Muscle of back (tissue), 11 donors: ENCODE data around the gene RASGEF1B. TPM values are rescaled to one million over a fixed set of nuclear protein-coding genes. Genes with fewer than 3 reads are reported as not detected.
"Not testable (repeated sequence)": the region's sequence is repeated elsewhere in the genome, so short reads cannot be mapped to it uniquely, and the experiment has no call there.

ENCODE experiments used
- DNase-seq, 3 donors: peaks; one replicate each; pipeline versions ENCODE4 v3.0.0 to v3.0.0-alpha.2; 2013
- polyA plus RNA-seq, 10 donors: library from polyadenylated mRNA; unstranded; fragments of 120-200 nt; gene quantifications; one replicate each; pipeline ENCODE4 v1.2.1, GENCODE V29; 2013; ENCODE audit not compliant: insufficient read length in 10 of 10

The RASGEF1B gene
- polyA plus RNA-seq, 10 donors = 3.3 to 6.5 (median 4.5) TPM

DNA sequence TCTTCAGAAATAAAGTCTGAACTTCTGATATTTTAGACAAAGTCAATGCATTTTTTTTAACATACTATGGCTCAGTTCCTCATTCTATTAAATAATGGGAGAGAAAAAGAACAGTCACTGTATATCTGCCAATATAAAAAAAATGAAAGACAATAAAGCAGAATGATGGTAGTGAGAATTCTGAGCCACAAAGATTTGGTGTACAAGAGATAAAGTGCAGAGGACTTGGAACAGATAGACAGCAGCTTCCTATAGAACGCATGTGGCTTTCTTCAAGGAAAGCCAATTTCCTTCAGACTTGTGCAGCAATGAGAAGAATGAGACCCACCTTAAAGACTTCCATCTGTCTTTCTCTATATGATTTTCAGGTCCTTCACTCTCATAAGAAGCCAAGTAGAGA lies 39.7 kb downstream of the RASGEF1B start:
- DNase-seq = no peak

GRCh38 chr4:81429607-81430006 lies 42.1 kb downstream of the RASGEF1B start:
- no peak for DNase-seq

DNA sequence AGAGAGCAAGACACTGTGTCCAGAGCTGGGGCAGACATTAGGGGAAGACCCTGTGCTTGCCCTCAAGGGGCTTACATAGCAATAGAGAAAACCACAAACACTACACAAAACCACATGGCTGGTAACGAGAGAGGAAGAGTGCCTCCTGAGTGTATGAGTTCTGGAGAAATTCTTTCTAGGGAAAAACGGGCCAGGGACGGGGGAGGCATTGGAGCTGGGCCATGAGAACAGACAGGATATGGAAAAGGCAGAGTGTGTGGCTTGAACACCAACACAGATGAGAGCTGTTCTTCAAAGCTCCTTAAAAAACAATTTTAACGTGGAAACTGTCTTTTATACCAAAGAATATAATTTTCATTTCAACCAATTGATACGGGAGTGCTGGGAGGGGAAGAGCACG lies 42.7 kb downstream of the RASGEF1B start:
- DNase-seq = no peak

DNA sequence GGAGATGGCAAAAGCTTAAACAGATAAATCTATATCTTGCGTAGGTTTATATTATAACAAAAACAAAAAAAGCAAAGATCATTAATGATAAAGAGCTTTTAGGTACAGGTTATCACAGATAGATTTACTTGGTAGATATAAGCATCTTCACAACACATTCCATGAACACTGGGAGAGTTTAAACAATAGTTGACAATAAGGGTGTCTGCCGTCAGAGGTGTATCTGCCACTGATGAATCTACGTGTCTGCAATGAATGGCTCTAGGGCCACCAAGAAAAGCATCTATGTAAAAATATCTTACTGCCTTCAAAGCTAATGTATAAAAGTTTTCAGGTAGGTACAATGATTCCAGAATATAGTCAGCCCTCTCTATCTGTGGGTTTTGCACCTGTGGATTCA lies 43.7 kb downstream of the RASGEF1B start:
- DNase-seq = no peak

DNA sequence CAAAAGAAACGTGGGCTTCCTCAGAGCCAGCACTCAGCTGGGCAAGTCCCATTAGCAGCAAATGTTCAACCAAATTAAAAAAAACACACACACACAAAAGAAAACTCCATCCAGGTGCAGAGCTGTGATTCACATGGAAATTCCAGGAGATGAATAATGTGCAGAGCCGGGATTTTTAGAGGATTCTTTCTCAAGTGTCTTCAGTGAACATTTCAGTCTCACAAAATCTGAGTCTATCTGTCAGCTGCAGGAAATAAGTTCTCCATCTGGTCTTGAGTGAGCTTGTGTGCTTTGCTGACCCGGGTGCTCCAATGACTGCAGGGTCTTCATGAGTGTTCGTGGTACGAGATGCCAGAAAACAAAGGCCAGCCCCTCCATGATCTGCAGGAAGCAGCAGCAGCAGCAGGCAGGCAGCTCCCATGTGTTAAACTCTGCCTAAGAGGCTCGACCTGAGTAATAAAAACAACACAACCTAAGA lies 44.3 kb downstream of the RASGEF1B start:
- peak in 1 of 3 donors; percentile 39 for DNase-seq

DNA sequence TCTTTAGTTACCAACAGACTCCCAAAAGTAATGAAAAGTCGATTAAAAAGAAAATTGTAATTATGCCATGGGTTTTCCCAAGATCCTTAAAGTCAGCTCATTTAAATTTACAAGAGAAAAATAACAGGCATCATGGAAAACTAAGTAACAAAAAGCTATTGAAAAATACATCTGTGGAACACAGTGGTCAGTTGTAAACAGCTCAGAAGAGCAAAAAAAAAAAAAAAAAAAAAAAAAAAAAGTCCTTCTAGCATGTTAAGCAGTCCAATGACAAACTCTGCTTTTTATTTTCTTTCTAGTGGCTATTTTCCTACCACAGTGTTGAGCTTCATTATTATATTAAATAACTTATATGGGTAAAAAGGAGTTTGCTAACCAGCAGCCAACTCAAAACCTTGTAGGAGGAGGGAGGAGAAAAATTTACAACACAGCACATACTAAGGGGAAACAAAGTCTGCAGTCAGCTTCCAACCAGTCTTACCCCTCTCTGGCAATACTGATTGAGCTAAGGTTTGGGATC lies 44.9 kb downstream of the RASGEF1B start:
- DNase-seq = no peak

DNA sequence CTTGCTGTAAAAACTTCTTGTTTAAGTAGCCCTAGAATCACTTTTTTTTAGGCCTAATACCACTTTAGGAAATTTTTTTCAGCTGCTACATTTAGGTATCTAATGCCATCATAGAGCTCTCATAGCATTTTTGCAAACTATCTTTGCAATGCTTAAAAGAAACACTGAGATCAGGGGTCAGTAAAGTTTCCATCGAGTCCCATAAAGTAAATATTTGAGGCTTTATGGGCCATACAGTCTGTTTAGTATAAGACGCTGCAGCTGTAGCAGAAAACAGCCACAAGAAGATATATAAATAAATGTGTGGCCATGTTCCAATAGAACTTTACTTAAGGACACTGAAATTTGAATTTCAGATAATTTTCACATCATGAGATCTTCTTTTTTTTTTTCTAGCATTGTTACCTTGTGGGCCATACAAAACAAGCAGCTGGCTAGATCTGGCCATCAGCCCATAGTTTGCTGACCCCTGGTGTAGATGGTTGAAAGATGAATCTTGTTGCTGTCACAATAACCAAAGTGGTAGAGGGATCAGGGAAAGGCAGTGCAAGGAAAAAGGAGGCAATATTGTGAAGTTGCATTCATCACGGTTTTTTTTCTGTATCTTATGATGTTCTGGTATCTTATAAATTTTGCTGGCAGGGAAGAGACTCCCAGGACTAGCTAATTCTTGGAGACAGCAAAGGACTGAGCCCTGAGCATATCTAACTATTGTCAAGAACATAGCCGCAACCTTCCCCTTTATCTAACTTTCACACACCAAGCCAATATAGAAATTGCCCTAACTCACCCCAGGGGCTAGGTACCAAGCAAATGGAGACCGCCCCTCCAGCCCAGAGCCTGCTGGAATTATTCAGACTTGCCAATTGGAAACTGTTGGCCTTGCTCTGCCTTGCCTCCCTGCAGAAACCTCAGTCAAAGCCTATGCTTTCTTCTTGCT lies 46.6 kb downstream of the RASGEF1B start:
- DNase-seq = no peak

DNA sequence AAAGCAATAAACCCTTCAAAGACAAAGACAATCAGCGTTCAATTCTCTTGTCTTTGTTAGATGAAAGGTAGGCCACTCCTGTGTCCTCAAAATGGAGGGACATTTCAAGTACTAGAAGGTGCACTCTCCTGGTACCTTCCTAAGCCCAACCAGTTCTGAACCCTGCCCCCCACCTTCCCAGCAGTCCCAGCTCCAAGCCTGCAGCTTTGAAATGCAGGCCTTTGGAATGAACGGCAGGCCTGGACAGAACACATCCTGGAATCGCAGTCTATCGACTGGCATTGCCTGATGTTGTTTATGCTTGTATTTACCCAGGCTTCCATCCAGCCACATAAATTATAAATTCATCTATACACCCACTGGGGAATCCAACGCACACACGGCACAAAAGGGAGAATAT lies 47.4 kb downstream of the RASGEF1B start:
- DNase-seq = no peak

GRCh38 chr4:81422595-81422994 lies 49.1 kb downstream of the RASGEF1B start:
- no peak for DNase-seq

DNA sequence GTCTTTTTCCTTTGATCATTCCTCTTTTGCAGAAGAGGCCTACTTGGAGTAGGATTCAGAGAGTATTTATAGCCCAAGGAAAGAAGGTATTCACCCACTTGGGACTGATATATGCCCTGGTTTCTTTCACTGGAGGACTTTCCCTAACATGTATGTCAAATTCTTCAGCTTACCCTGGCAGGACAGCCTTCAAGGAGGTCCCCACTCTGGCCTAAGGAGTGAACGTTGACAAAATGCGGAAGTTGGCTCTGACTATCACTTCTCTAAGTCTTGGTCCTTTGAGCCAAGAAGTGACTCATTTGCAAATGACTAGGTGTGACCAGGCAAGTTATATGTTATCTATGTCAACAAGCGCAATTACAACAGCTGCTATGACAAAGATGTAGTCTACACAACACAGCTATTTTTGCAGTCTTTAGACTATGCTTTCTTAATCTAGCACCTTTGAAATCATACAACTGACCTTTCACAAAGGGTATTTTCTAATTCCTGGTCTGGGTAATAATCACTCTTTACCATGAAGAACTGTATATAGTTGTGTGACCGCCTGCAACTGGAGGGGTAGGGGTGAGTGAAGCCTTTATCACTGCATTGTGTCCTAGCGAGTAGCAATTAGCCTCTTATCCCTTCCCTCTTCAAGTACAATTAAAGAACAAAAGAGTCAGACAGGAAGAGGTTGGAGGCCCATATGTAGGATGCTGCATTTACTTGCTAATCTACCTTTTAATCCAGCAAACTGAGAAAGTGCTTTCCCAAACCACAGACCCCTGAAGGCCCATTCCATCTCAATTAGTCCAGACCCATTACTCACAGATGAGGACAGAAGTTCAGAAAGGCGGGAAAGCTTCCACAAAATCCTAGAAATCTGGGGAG lies 50.1 kb downstream of the RASGEF1B start:
- DNase-seq = peak; percentile 13 to 23 (median 16)

DNA sequence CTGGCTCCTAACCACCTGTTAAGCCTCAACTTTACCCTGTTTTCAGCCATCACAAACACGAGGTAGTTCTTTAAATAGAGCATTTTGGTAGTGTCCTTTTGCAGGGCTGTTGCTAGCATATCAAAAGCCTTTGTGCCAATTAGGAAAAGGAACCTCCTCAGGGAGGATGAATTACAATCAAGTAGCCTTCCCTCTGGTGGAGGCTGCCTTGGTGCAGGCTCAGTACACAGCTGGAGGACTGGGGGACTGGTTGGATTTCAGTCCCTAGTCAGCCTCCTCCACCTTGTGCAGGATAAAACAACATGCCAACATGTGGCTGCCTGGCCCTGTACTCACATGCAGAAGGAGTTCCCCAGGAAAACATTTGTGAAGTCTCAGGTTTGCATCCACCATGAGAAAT lies 53.1 kb downstream of the RASGEF1B start:
- DNase-seq = no peak

GRCh38 chr4:81412946-81413495 lies 58.7 kb downstream of the RASGEF1B start:
- DNase-seq = peak in 2 of 3 donors; percentile 16 to 37

GRCh38 chr4:81410680-81411079 lies 61.0 kb downstream of the RASGEF1B start:
- no peak for DNase-seq

DNA sequence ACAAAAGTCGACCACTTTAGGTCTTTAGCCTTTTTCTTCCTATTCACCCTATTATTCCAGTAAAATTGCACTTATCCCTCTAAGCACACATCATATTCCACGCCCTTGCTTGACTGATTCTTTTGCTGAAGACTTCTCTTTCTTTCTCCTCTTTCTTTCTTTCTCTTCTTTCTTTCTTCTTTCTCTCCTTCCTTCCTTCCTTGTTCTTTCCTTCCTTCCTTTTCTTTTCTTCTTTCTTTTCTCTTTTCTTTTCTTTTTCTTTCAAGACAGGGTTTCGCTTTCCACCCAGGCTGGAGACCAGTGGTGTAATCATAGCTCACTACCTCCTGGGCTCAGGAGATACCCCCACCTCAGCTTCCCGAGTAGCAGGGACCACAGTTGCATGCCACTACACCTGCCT lies 61.9 kb downstream of the RASGEF1B start:
- DNase-seq = no peak

- DNase-seq = no peak
These were observed 63.4 kb downstream of the RASGEF1B start for GRCh38 chr4:81408341-81408740.

DNA sequence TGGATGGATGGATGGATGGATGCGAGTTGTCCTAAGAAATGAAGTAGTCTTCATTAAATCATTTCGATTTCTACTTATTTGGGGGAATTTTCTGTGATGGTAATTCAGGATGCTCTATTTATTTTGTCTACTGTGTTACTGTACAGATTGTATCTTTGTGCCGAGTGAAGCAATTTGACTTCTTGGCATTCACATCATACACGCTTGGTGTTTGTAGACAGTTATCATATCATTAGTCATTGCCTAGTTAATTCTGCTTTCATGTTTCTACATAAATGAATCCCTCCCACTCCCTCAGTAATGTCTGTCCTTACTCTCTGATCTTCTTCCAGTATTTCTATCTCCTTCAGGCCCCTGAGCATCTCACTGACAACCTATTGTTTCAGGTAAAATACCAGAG lies 64.0 kb downstream of the RASGEF1B start:
- DNase-seq = no peak

GRCh38 chr4:81406481-81406880 lies 65.2 kb downstream of the RASGEF1B start:
- not testable (repeated sequence) for DNase-seq

DNA sequence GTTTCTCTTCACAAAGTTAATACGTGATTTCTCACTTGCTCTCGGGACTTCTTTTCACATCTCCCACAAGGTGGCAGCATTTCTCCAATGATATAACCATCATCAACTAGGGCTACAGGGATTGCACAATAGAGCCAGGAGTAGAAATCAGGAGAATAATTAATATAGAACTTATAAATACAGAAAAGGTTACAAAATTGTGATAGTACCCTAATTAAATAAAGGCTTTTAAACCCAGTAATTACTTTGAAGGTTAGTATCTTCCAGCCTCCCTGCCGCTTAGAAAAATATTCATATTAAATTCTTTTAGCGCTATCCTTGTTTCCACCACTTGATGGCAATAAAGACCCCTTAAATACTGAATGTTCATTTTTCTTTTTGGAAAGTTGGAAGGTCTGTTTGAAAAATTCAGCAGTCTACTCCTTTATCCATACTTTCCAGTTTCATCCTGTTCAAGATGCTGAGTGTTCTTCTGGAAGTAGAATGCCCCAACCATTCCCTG lies 65.8 kb downstream of the RASGEF1B start:
- peak; percentile 77 to 89 (median 79) for DNase-seq

DNA sequence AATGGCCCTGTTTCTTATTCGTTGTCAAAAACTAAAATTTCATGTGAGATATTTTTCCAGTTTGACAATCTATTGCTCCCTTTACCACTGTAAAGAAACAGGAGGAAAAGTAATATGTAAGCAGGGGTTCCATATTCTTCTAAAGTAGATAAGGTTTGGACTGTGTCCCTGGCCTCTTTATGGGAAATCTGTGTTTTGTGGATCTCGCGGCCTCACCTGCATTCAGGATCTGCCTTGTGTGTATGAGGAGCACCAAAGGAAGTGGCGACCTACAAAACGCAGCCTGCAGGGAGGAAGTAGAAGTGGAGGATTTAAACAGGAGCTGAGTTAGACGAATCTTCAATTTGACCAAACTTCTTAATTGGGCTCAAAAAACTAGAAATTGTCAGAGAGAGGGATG lies 67.0 kb downstream of the RASGEF1B start:
- DNase-seq = no peak

DNA sequence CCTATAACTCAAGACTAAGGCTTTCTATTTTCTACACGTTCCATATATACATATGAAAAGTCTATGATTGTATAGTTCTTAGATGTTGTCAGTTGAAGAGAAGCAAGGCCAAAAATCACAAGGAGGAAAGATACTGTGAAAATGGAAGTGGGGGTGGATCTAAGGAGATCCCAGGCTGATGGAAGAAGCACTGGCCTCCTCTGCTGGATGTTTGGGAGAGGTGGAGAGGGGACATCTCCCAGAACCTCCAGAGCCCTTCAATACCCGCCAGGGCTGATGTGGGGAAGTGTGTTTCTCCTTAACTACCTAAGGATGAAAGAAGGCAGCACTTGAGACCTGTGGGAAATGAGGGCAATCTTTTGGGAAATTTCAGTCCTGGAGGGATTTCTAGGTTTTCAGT lies 67.4 kb downstream of the RASGEF1B start:
- no peak for DNase-seq

GRCh38 chr4:81399306-81400086 lies 72.2 kb downstream of the RASGEF1B start:
- DNase-seq = peak in 1 of 3 donors; percentile 58
